Measurements from ENCODE around the gene TRPM4.
"Not testable (repeated sequence)": the region's sequence is repeated elsewhere in the genome, so short reads cannot be mapped to it uniquely, and the experiment has no call there.

Gene TRPM4

DNA sequence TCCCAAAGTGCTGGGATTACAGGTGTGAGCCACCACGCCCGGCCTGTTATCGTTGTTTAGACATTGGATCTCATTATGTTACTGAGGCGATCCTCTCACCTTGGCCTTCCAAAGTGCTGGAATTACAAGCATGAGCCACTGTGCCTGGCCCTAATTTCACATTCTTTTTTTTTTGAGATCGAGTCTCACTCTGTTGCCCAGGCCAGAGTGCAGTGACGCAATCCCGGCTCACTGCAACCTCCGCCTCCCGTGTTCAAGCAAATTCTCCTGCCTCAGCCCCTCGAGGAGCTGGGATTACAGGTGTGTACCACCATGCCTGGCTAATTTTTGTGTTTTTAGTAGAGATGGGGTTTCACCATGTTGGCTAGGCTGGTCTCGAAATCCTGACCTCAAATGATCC, 34.3 kb upstream of the TRPM4 start:
- not testable (repeated sequence) for H3K14ac ChIP-seq (ENCODE audit: low read length); H3K9ac ChIP-seq (ENCODE audit: low read depth, low read length, poor library complexity); DNase-seq (ENCODE audit: low spot score); H3K9me3 ChIP-seq (replicated peaks in 1 of 2; ENCODE audit: control insufficient read depth in 2 of 2, insufficient read depth in 1 of 2, low read depth in 1 of 2, low read length in 2 of 2); H3K79me1 ChIP-seq (ENCODE audit: low read depth, low read length); H3K4me2 ChIP-seq (ENCODE audit: insufficient read depth, low read length, poor library complexity, severe bottlenecking); H2AK5ac ChIP-seq (ENCODE audit: low read depth, low read length); H2AFZ ChIP-seq (ENCODE audit: low read length); H3K23ac ChIP-seq (ENCODE audit: low read depth, low read length, poor library complexity); H3K4ac ChIP-seq (ENCODE audit: low read length); H3K4me3 ChIP-seq (ENCODE audit: low read length in 2 of 2); H4K91ac ChIP-seq (ENCODE audit: low read depth, low read length, poor library complexity); H4K8ac ChIP-seq (ENCODE audit: low read depth, low read length); H2BK12ac ChIP-seq (ENCODE audit: low read length); H3K36me3 ChIP-seq (replicated peaks in 1 of 2; ENCODE audit: control insufficient read depth in 2 of 2, insufficient read depth in 2 of 2, low read length in 2 of 2); H2BK5ac ChIP-seq (ENCODE audit: low read length); H3K18ac ChIP-seq (ENCODE audit: low read length); H3K4me1 ChIP-seq (ENCODE audit: control insufficient read depth in 2 of 2, insufficient read depth in 1 of 2, low read depth in 1 of 2, low read length in 2 of 2); H3K27ac ChIP-seq (replicated peaks; ENCODE audit: low read length); H2BK120ac ChIP-seq (ENCODE audit: low read depth, low read length); H2BK15ac ChIP-seq (ENCODE audit: low read length)
- peaks cover 10 to 33% (median 29%) of the 10 kb centered on the region in 3 experiments for H3K27me3 ChIP-seq (ENCODE audit: control insufficient read depth in 3 of 3, insufficient read depth in 3 of 3, low read depth in 1 of 3, low read length in 3 of 3)
- no CpG with 5 or more reads among the region's 11 CpGs for WGBS, 2 donors (ENCODE audit: extremely low coverage in 2 of 2, insufficient read length in 2 of 2, insufficient replicate concordance in 1 of 2)

DNA sequence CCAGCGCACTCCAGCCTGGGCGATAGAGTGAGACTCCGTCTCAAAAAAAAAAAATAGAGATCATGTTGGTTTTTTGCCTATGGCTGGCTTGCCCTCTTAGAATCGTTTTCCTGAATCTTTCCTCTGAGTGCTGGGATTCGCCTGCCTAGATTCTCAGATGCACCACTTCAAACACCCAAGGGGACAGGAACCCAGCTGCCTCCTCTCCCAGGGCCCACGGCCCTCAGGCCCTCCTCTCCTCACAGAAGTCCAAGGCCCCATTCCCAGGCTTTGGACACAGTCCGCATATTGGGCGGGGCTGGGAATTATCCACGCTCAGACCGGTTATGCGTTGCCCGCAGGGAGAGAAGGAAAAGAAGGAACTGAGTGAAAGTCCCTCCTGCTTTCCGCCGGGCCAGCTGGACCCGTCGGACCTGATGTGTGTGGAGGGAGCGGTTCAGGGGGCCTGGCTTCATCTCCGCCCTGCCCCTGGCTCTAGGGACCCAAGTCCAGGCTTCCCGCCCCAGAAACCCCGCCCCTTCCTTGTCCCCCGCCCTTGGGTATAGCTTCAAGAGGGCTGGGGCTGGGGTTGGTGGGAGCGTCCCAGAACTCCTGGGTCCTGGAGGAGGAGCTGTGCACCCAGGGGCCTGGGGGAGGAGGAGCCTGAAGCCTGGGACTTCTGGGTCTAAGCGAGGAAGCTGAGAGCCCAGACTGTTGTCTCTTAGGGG, 32.4 kb upstream of the TRPM4 start:
- Histone ChIP-seq H3K9ac (ENCODE audit: low read depth, low read length, poor library complexity) (no peak overlapping the region), H2AK5ac (ENCODE audit: low read depth, low read length) (no peak overlapping the region), H3K14ac (ENCODE audit: low read length) (no peak overlapping the region), H3K27ac (replicated peaks; ENCODE audit: low read length) (no peak overlapping the region), H3K79me1 (ENCODE audit: low read depth, low read length) (no peaks in the 10 kb centered on the region), H3K4me1 (ENCODE audit: control insufficient read depth in 2 of 2, insufficient read depth in 1 of 2, low read depth in 1 of 2, low read length in 2 of 2) (peaks cover 7 to 11% of the 10 kb centered on the region in 2 donors), H3K9me3 (replicated peaks in 1 of 2; ENCODE audit: control insufficient read depth in 2 of 2, insufficient read depth in 1 of 2, low read depth in 1 of 2, low read length in 2 of 2) (no peaks in the 10 kb centered on the region), H2BK12ac (ENCODE audit: low read length) (no peak overlapping the region), H3K18ac (ENCODE audit: low read length) (peak overlapping the region; percentile 48), H3K4ac (ENCODE audit: low read length) (no peak overlapping the region), H4K8ac (ENCODE audit: low read depth, low read length) (no peak overlapping the region), H4K91ac (ENCODE audit: low read depth, low read length, poor library complexity) (no peak overlapping the region), H2BK5ac (ENCODE audit: low read length) (no peak overlapping the region), H3K4me3 (ENCODE audit: low read length in 2 of 2) (no peak overlapping the region), H3K36me3 (replicated peaks in 1 of 2; ENCODE audit: control insufficient read depth in 2 of 2, insufficient read depth in 2 of 2, low read length in 2 of 2) (no peaks in the 10 kb centered on the region), H2BK15ac (ENCODE audit: low read length) (no peak overlapping the region), H2AFZ (ENCODE audit: low read length) (peak overlapping the region; percentile 56), H2BK120ac (ENCODE audit: low read depth, low read length) (no peak overlapping the region), H3K23ac (ENCODE audit: low read depth, low read length, poor library complexity) (no peak overlapping the region), H3K27me3 (ENCODE audit: control insufficient read depth in 3 of 3, insufficient read depth in 3 of 3, low read depth in 1 of 3, low read length in 3 of 3) (peaks cover 5 to 27% (median 21%) of the 10 kb centered on the region in 3 experiments), H3K4me2 (ENCODE audit: insufficient read depth, low read length, poor library complexity, severe bottlenecking) (no peak overlapping the region)
- no peak for DNase-seq (ENCODE audit: low spot score)
- WGBS, 2 donors (ENCODE audit: extremely low coverage in 2 of 2, insufficient read length in 2 of 2, insufficient replicate concordance in 1 of 2): no CpG with 5 or more reads among the region's 23 CpGs

- Histone ChIP-seq H3K36me3 (replicated peaks in 1 of 2; ENCODE audit: control insufficient read depth in 2 of 2, insufficient read depth in 2 of 2, low read length in 2 of 2) (peaks cover 0 to 3% of the 10 kb centered on the region in 2 donors), H2BK5ac (ENCODE audit: low read length) (no peak overlapping the region), H2AK5ac (ENCODE audit: low read depth, low read length) (no peak overlapping the region), H3K27ac (replicated peaks; ENCODE audit: low read length) (no peak overlapping the region), H3K27me3 (ENCODE audit: control insufficient read depth in 3 of 3, insufficient read depth in 3 of 3, low read depth in 1 of 3, low read length in 3 of 3) (peaks cover 0 to 16% (median 11%) of the 10 kb centered on the region in 3 experiments), H3K23ac (ENCODE audit: low read depth, low read length, poor library complexity) (no peak overlapping the region), H4K8ac (ENCODE audit: low read depth, low read length) (no peak overlapping the region), H2BK120ac (ENCODE audit: low read depth, low read length) (no peak overlapping the region), H3K4me2 (ENCODE audit: insufficient read depth, low read length, poor library complexity, severe bottlenecking) (no peak overlapping the region), H2BK15ac (ENCODE audit: low read length) (no peak overlapping the region), H3K4me3 (ENCODE audit: low read length in 2 of 2) (no peak overlapping the region), H3K79me1 (ENCODE audit: low read depth, low read length) (no peaks in the 10 kb centered on the region), H3K9me3 (replicated peaks in 1 of 2; ENCODE audit: control insufficient read depth in 2 of 2, insufficient read depth in 1 of 2, low read depth in 1 of 2, low read length in 2 of 2) (no peaks in the 10 kb centered on the region), H4K91ac (ENCODE audit: low read depth, low read length, poor library complexity) (peak overlapping the region; percentile 38), H2BK12ac (ENCODE audit: low read length) (no peak overlapping the region), H3K14ac (ENCODE audit: low read length) (no peak overlapping the region), H3K4me1 (ENCODE audit: control insufficient read depth in 2 of 2, insufficient read depth in 1 of 2, low read depth in 1 of 2, low read length in 2 of 2) (peaks cover 7 to 11% of the 10 kb centered on the region in 2 donors), H3K9ac (ENCODE audit: low read depth, low read length, poor library complexity) (no peak overlapping the region), H2AFZ (ENCODE audit: low read length) (no peak overlapping the region), H3K18ac (ENCODE audit: low read length) (no peak overlapping the region), H3K4ac (ENCODE audit: low read length) (no peak overlapping the region)
- WGBS, 2 donors (ENCODE audit: extremely low coverage in 2 of 2, insufficient read length in 2 of 2, insufficient replicate concordance in 1 of 2): no CpG with 5 or more reads among the region's 4 CpGs
- no peak for DNase-seq (ENCODE audit: low spot score)
These were observed 31.0 kb upstream of the TRPM4 start for GRCh38 chr19:49126575-49126974.

DNA sequence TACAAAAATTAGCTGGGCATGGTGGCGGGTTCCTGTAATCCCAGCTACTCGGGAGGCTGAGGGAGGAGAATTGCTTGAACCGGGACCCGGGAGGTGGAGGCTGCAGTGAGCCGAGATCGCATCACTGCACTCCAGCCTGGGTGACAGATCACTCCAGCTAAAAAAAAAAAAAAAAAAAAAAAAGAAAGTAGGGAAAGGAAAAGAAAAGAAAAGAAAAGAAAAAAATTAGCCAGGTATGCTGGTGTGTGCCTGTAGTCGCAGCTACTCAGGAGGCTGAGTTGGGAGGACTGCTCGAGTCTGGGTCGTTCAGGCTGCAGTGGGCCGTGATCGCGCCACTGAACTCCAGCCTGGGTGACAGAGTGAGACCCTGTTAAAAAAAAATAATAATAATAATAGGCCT, 30.4 kb upstream of the TRPM4 start:
- H3K9me3 ChIP-seq (replicated peaks in 1 of 2; ENCODE audit: control insufficient read depth in 2 of 2, insufficient read depth in 1 of 2, low read depth in 1 of 2, low read length in 2 of 2); H2BK12ac ChIP-seq (ENCODE audit: low read length); DNase-seq (ENCODE audit: low spot score); H3K4ac ChIP-seq (ENCODE audit: low read length); H4K8ac ChIP-seq (ENCODE audit: low read depth, low read length); H3K4me2 ChIP-seq (ENCODE audit: insufficient read depth, low read length, poor library complexity, severe bottlenecking); H4K91ac ChIP-seq (ENCODE audit: low read depth, low read length, poor library complexity); H3K9ac ChIP-seq (ENCODE audit: low read depth, low read length, poor library complexity); H2AK5ac ChIP-seq (ENCODE audit: low read depth, low read length); H3K14ac ChIP-seq (ENCODE audit: low read length); H2BK5ac ChIP-seq (ENCODE audit: low read length); H3K27ac ChIP-seq (replicated peaks; ENCODE audit: low read length); H3K18ac ChIP-seq (ENCODE audit: low read length); H3K4me3 ChIP-seq (ENCODE audit: low read length in 2 of 2); H3K79me1 ChIP-seq (ENCODE audit: low read depth, low read length); H3K36me3 ChIP-seq (replicated peaks in 1 of 2; ENCODE audit: control insufficient read depth in 2 of 2, insufficient read depth in 2 of 2, low read length in 2 of 2): not testable (repeated sequence)
- peaks cover 0 to 16% (median 9%) of the 10 kb centered on the region in 3 experiments for H3K27me3 ChIP-seq (ENCODE audit: control insufficient read depth in 3 of 3, insufficient read depth in 3 of 3, low read depth in 1 of 3, low read length in 3 of 3)
- H2BK15ac ChIP-seq (ENCODE audit: low read length): peak overlapping the region; percentile 99
- H3K4me1 ChIP-seq (ENCODE audit: control insufficient read depth in 2 of 2, insufficient read depth in 1 of 2, low read depth in 1 of 2, low read length in 2 of 2): peaks cover 7 to 11% of the 10 kb centered on the region in 2 donors
- H2AFZ ChIP-seq (ENCODE audit: low read length): peak overlapping the region; percentile 99
- WGBS, 2 donors (ENCODE audit: extremely low coverage in 2 of 2, insufficient read length in 2 of 2, insufficient replicate concordance in 1 of 2): no CpG with 5 or more reads among the region's 12 CpGs
- H2BK120ac ChIP-seq (ENCODE audit: low read depth, low read length): peak overlapping the region; percentile 54
- peak overlapping the region; percentile 99 for H3K23ac ChIP-seq (ENCODE audit: low read depth, low read length, poor library complexity)
